Cardiac septum (tissue), 1 donor: ENCODE data around the gene ETV5. TPM values are rescaled to one million over a fixed set of nuclear protein-coding genes. Genes with fewer than 3 reads are reported as not detected.

Experiments used
- DNase-seq: peaks from one replicate; pipeline ENCODE4 v3.0.0-alpha.2; 2020; ENCODE audit warnings: low spot score
- intact Hi-C: fragments of 100-400 bp; cut with DNase I; formaldehyde crosslinking; loops from one replicate; pipeline ENCODE4 v1.14.0; 2022
- total RNA-seq: library from RNA; stranded (reverse); fragmentation: NEBNext Ultra II Directional; extraction: Animal tissue kit (Norgen Biotek cat#: 25700); gene quantifications from one replicate; pipeline ENCODE4 v1.2.1, GENCODE V29; 2021
- donor health status: DM: no; HTN: no; CAD: no.

Gene ETV5
- total RNA-seq, 1 donor from 2014 or later: 17.4 TPM

DNA sequence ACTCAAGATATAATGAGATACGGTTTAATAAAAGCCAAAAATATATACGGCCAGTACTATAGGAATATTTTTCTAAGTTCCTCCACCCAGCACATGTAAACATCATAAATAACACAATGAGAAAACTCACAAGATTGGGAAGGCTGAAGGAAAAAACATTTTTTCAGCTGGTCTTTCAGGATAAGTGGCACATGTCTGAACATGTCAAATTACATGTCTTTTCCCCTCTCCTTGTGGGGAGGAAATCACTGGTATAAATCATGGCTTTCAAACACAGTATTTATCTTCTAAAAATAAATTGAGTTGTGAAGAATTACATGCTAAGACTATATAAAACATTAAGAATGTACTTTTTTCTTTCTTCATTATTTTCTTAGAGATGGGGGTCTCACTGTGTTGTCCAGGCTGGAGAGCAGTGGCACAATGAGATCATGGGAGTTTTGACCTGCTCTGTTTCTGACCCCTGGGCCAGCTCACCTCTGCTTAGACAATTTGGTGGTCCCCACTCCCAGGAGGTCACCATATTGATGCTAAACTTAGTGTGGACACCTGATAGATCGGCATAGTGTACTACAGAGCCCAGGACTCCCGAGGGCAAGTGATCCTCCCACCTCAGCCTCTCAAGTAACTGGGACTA is 32.8 kb downstream of the ETV5 start:
- no peak for DNase-seq
- intact Hi-C loops: no loop called here

DNA sequence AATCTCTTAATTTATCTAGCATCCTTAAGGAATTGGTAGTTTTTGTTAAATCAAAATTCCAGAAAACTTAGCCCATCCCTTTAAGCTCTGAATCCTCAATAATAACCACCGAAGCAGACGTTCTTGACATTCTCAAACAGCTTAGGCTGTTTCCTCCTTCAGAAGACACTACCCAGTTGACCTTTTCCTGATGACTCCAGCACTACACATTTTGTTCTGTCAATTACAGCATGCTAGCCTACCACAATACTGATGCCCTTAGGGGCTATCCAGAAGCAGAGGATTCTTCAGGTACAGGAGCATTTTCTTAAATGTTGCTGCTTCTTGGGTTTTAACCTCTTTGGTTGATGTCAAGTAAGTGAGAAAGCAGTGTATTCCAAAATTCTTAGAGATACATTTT is 33.4 kb downstream of the ETV5 start:
- no peak for DNase-seq
- intact Hi-C loops: no loop called here

GRCh38 chr3:186073641-186074040 is 35.2 kb downstream of the ETV5 start:
- no peak for DNase-seq
- intact Hi-C loops: no loop called here

- no peak for DNase-seq
- intact Hi-C loops: no loop called here
Observed at GRCh38 chr3:186070996-186071395, 37.9 kb downstream of the ETV5 start.

- DNase-seq: no peak
- intact Hi-C loops: no loop called here
Observed at GRCh38 chr3:186070550-186070949, 38.3 kb downstream of the ETV5 start.

DNA sequence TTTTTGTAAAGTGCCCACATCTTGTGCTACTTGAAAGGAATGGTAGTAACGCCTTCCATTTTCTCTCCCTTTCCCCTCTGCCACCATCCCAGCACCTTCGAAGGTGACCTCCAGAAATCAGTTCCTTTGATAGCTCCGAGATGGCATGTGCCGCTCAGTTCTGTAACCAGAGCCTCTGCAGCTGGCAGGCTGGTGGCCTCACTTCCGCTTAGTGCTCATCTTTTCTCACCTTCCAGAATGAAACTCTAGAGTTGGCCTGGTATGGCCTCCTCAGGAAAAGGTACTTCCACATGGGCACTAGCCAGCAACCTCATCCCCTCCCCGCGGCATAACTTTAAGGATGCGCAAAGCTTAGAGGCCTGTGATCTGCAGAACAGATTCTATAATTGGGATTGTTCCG is 38.8 kb downstream of the ETV5 start:
- intact Hi-C loops: no loop called here
- DNase-seq: no peak

DNA sequence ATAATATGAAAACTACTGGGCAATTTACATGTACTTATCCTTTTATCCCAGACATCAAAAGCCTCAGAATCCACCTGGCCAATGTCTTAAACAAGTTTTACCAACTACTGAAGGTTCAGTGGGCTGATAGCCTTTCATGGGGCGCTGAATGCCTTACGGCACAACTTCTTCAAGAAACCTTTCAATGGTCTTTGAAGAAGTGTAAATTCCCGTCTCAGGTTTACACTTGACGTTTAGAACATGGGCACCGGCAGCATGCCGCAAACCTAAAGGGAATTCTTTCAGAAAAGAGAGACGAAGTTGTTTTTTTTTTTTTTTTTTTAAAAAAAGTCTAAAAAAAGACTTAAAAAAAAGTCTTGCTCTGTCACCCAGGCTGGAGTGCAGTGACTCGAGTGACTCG is 39.7 kb downstream of the ETV5 start:
- no peak for DNase-seq
- intact Hi-C loops: no loop called here

DNA sequence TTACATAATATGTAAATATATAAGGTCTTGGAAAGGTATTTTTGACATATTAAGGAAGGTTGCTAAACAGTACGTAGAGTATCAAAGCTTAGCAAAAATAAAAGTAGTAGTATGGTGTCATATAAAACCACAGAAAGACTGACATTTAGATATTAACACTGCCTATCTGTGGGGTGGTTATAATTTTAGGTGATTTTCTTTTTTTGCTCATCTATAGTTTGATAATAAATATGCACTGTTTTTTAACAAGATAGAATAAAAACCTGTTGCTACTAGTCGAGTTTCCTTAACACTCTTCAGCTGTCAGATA is 40.7 kb downstream of the ETV5 start:
- intact Hi-C loops: no loop called here
- DNase-seq: no peak

- DNase-seq: no peak
- intact Hi-C loops: no loop called here
Observed at GRCh38 chr3:186067360-186068242, 41.3 kb downstream of the ETV5 start.

DNA sequence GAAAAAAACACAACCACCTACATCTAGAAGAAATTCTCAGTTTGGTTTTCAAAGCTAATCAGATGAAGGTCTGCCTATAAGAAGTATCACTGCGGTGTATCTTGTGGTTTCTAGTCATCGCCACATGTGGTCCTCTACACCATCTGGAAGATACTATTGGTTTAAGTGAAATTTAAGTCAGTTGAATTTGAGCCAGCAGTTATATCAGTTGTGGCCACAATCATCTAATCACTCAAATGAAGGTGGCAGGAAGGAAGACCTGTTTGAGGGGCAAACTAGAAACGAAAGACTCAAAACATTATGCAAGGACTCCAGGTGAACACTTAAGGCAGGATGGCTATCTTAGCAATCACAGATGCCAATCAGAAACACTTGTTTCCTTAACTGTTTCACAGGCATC is 48.7 kb downstream of the ETV5 start:
- intact Hi-C loops: no loop called here

GRCh38 chr3:186059192-186059591 is 49.7 kb downstream of the ETV5 start:
- no peak for DNase-seq
- intact Hi-C loops: no loop called here

More for the DNA sequence above, 48.7 kb downstream of the ETV5 start:
- DNase-seq: no peak

DNA sequence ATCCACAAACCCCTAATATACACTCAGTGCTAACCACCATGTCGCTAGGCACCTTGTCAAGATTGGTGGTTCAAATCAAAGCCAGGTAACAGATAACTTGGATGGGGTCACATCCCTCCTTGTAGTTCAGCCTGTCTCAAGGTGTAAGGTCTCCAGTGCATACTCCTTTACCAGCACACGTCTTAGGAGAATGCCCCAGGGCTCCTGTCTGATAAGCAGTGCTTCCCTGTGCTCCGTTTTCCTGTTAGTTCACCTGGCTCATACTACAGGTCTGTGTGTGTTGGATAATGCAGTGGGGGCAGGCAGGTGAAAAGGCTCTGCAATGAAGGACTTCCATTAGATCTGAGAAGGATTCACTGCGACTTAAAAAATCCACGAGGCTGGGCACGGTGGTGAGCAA is 50.7 kb downstream of the ETV5 start:
- intact Hi-C loops: no loop called here
- DNase-seq: no peak

- intact Hi-C loops: no loop called here
- no peak for DNase-seq
Observed at GRCh38 chr3:186057594-186057993, 51.3 kb downstream of the ETV5 start.

- intact Hi-C loops: no loop called here
- DNase-seq: no peak
Observed at GRCh38 chr3:186054792-186055352, 54.0 kb downstream of the ETV5 start.

DNA sequence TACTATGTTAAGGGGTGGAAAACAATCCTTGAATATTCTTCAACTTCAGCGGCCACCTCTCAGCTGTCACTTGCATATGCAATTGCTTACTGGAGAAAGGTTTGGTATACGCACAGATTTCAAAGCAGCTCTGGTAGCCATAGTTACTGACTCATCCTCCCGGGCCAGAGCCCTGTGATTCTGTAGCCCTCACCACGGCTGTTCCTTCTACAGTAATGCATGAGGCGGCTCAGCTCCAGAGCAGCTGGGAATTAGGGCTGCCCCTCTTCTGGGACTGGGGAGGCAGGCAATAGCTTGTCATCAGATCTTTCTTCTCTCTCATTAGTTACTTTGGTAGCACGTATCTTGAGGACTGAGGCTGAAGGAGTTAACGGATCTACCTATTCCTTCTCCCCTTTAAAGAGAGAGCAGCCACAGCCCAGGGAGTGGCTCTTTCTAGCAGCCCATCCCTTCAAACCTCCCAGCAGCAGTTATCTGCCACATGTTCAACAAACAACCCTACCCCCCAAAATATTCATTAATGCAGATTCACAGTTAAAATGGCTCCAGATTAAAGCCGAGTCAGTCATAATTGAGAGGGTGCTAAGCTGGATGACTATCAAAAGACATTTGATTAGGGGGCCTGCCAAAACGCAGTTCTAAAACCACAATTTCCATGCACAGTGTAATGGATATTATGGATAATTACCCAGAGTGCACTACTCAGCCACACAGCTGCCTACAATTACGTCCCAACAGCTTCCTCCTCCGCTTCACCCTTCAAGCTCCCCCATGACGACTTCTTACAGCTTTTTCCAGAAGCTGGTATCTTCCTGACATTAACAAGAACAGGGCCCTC is 54.7 kb downstream of the ETV5 start:
- no peak for DNase-seq
- intact Hi-C loops: no loop called here

- intact Hi-C loops: no loop called here
- no peak for DNase-seq
Observed at GRCh38 chr3:186052096-186052840, 56.6 kb downstream of the ETV5 start.

DNA sequence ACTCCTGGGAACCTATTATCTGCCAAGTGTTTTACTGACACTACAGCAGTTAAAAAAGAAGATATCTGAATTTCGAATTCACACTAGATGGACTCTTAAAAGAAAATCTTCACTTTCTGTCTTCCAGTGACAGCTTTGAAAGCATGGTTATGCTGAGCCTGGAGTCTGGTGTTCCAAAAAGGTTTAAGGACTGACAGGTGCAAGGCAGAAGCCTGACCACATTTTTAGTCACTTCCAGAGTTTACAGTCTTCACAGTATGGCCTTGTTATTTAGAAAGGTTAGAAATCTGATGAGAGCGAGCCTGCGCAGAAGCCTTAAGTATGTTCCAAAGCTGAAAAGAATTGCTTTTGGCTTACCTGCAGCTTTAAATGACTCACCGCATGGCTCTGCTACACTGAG is 59.9 kb downstream of the ETV5 start:
- no peak for DNase-seq
- intact Hi-C loops: no loop called here

DNA sequence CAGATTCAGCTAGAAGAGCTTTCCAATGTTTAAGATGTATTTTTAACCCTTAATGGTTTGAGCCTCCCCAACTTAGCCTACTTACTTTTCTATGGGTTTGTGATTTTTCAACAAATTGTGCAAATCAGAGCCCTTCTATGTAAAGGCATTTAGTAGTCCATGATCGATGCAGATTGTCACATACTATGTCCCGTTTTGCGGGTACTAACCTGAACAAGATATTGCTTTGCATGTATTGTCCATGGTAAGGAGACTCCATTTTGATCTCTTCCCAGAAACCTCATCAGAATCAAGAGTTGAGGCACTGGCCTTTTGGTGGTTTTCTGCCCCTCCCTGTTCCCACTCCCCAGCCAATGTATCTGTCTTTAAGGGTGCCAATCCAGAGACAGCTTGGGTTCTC is 60.8 kb downstream of the ETV5 start:
- intact Hi-C loops: no loop called here
- no peak for DNase-seq

- no peak for DNase-seq
Observed at GRCh38 chr3:186046838-186047237, 62.1 kb downstream of the ETV5 start.

GRCh38 chr3:186044968-186045367 is 63.9 kb downstream of the ETV5 start:
- no peak for DNase-seq
- intact Hi-C loops: no loop called here

More at GRCh38 chr3:186046838-186047237, 62.1 kb downstream of the ETV5 start:
- intact Hi-C loops: no loop called here
